LNCAP (cell line): ENCODE data around the gene COL5A1.

ENCODE experiments used
- TF ChIP-seq, protein P1 (sequence below): fragments of 450-650 bp; IDR thresholded peaks from 2 replicates; pipeline ENCODE4 v1.5.1; 2017; ENCODE audit warnings: mild to moderate bottlenecking

The COL5A1 gene

DNA sequence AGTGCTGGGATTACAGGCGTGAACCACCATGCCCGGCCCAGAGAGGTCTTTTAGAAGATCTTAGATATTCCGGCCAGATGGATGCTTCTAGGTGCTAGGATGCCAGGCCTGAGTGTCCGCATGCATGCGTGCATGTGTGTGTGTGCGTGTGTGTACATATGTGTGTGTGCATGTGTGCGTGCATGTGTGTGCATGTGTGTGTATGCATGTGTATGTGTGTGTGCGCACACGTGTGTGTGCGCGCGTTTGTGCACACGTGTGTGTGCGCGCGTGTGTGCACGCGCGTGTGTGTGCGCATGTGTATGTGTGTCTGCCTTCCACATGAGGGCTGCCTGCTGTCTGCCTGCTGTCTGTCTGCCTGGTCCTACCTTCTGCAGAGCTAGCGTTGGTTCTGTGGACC lies 151.0 kb downstream of the COL5A1 start:
- TF ChIP-seq, protein P1, sequence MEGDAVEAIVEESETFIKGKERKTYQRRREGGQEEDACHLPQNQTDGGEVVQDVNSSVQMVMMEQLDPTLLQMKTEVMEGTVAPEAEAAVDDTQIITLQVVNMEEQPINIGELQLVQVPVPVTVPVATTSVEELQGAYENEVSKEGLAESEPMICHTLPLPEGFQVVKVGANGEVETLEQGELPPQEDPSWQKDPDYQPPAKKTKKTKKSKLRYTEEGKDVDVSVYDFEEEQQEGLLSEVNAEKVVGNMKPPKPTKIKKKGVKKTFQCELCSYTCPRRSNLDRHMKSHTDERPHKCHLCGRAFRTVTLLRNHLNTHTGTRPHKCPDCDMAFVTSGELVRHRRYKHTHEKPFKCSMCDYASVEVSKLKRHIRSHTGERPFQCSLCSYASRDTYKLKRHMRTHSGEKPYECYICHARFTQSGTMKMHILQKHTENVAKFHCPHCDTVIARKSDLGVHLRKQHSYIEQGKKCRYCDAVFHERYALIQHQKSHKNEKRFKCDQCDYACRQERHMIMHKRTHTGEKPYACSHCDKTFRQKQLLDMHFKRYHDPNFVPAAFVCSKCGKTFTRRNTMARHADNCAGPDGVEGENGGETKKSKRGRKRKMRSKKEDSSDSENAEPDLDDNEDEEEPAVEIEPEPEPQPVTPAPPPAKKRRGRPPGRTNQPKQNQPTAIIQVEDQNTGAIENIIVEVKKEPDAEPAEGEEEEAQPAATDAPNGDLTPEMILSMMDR, result no peak

DNA sequence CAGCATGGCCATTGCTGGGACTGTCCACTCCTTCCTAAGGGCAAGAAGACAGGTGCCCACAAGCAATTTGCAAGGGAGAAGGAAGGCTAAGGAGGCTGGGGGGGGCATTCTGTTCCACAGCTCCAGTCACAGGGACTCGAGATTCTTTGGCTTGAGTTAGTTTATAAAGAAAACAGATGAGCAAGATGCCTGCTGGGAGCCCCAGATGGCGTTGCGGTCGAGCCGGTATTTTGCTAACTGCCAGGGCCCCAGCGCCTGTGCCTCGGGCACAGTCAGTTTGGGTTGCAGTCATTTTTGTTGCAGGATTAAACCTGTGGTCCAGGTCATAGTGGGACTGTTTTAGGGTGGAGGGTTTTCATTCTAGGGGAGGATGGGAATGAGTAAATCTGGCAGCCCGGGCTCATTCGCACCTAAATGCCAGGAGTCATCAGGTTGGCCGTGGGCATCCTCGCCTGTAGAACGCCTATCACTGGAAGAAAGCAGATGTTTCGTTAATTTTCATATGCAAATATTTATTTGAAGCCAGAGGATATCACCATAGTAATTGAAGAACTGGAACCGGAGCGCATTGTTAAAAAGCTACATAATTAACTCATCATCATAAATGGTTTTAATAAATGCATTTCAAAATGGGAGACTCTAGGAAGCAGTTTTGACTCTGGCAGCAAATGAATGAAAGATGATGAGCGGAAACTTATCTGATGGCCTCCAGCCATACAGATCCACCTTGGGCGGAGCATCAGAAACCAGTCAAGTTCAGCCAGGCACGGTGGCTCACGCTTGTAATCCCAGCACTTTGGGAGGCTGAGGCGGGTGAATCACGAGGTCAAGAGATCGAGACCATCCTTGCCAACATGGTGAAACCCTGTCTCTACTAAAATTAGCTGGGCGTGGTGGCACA lies 151.9 kb downstream of the COL5A1 start:
- TF ChIP-seq, protein P1, result no peak

DNA sequence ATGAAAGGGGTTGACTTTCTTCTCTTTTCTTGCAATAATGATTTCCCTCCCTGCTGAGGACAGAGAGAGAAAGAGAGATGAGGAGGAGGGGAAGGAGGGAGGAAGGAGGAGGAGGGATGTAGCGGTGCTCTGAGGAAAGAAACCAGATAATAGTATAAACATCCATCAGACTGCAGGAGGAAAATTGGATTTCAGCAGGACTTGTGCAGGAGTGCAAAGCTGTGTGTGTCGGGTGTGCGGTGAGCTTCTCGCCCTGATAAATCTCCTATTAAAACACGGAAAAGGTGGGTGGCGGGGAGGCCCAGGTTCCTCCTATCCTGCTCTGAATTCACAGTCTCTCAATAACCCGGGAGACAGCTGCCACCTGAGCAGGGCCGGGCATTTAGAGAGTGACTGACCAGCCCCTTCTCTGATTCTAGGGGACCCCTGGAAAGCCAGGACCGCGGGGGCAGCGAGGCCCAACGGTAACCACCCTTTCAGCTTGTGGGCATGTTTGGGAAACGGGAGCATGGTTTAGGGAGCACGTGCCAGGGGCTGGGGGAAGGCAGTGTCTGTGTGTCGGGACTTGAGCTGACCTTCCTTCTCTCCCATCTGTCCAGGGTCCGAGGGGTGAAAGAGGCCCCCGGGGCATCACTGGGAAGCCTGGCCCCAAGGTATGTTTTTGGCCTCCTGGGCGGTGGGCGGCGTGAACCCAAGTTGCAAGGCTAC lies 153.2 kb downstream of the COL5A1 start:
- TF ChIP-seq, protein P1, result no peak

DNA sequence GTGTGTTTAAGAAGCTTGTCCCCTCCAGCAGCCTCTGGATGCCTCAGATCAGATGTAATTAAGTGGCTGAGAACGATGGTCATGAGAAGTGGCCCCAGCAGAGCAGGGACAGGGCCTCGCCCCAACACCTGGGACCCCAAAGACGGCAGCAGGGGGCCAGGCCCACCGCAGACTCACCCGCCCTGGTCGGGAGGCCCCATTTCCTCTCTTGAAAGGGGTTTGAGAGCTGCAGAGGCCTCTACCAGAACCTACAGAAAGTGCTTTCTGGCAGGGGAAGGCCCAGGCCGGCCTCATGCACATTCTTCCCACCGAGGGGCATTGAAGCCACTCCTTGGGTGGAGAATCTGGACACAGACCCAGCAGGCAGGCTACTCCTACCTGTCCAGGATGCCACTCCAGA lies 153.8 kb downstream of the COL5A1 start:
- TF ChIP-seq, protein P1, result no peak

DNA sequence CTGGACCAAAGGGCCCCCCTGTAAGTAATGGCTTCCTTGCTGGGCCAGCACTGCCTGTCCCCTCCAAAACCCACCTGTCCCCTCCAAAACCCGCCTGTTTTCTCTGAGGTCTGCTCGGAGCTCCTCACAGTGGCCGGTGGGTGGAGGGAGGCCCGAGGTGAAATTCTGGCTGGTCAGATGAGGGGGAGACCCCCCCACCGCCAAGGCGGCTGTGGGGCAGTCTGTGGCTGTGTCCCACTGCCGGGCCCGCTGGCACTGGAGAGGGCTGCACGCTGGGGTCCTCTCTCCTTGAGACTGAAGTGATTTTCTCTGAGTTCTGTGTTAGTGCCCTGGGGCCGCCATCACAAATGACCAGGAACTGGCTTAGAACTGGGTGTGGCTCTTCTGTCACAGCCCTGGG lies 155.3 kb downstream of the COL5A1 start:
- TF ChIP-seq, protein P1, result no peak

DNA sequence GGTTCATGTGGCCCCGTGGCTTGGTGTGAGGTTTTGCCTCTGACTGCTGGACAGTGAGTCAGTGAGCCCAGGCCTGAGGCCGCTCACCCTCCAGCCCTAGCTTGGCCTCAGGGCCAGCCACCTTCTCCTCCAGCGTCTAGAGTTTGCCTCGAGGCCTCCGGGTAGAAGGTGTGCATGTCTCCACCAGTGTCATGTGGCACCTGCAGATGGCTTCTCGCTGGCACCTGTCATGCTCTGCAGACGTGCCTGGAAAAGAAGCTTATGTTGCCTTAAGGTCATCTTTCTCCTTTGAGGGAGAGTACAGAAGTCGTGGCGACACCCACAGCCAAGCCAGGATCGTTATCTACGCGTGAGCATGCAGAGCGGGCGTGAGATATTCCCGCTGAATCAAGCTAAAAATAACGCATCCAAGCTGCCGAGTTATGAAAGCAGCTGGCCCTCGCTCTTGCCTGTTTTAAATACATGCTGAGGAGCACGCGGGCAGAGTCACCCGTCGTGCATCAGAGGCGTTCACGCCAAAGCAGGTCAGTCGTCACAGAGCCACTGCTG lies 159.3 kb downstream of the COL5A1 start:
- TF ChIP-seq, protein P1, result no peak

DNA sequence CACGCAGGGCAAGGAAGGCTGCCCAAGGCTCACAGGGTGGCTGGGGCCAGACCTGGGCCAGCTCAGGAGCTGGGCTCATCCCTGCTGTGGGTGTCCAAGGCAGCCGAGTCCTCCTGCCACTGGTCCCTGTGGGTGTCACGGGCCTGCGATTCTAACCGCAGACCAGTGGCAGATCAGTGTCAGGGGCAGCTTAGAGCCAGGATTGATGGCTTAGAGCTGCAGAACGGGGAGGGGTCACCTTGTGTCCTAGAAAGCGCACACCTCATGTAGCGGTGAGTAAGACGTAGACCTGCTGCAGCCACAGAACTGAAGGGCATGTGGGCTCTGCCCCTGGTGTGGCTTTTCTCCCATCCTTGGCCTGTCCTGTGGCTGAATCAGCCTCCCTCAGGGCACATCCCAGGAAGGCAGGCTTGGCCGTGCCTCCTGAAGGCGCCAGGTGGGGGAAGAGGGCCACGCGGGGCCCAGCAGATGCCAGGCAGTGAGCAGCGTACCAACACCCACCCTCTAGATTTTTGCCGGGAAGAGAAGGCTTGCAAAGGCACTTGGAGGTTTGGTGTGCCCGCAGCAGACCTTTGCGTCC lies 160.7 kb downstream of the COL5A1 start:
- TF ChIP-seq, protein P1, result no peak
